LoVo (cell line): Measurements from ENCODE around the gene CEACAM21.

Experiments used
- DNase-seq: peaks from one replicate; pipeline ENCODE4 v3.0.0-alpha.2; 2016; ENCODE audit warnings: low spot score

Gene CEACAM21

GRCh38 chr19:41619018-41619556, 43.1 kb downstream of the CEACAM21 start:
- no peak for DNase-seq

- DNase-seq = no peak
Measured at GRCh38 chr19:41620171-41620570, 44.2 kb downstream of the CEACAM21 start.

- no peak for DNase-seq
Measured at GRCh38 chr19:41621226-41621625, 45.3 kb downstream of the CEACAM21 start.

DNA sequence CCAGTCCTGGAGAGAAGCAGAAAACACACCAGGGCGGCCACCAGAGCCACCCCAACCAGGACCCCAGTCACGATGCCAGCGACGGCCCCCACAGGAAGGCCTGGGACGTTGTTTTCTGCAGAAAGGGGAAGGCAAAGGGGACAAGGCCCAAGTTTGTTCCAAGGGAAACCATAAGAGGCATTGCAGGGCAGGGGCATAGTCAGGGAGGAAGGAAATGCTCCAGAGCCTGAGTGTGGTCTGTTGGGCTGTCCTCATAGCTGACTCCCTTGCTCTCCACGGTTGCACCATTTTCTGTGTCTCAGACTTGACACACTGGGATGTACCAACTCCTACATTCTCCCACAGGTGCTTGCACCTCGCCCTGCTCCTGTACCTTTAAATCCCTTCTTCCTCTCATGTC, 45.7 kb downstream of the CEACAM21 start:
- DNase-seq = no peak

DNA sequence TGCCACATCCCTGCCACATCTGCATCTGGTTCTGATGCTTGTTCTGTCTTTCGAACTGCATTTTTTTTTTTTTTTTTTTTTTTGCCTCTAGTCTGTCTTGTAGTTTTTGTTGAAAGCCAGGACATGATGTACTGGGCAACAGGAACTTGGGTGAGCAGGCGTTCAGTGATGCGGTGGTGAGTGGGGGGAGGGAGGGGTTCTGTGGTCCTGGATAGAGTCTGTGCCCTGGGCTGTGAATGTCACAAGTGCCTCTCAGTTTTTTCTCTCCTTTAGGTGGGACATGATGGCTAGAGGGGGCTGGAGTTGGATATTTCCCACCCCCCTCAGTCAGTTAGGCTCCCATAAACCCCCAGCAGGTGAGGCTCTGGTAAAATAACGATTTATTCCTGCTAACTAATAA, 47.4 kb downstream of the CEACAM21 start:
- DNase-seq = no peak

- DNase-seq = no peak
Measured at GRCh38 chr19:41624515-41624914, 48.5 kb downstream of the CEACAM21 start.

GRCh38 chr19:41624937-41625336, 49.0 kb downstream of the CEACAM21 start:
- DNase-seq = no peak

GRCh38 chr19:41626278-41626677, 50.3 kb downstream of the CEACAM21 start:
- DNase-seq = no peak

GRCh38 chr19:41626877-41627276, 50.9 kb downstream of the CEACAM21 start, which contains the start of gene CEACAM4:
TSS of gene CEACAM4 (minus strand) at chr19:41627074. CDS start at chr19:41626963, 111 bp downstream.
- DNase-seq = no peak

GRCh38 chr19:41627966-41628675, 52.2 kb downstream of the CEACAM21 start:
- no peak for DNase-seq
